Neural cell (in vitro differentiated cells): Measurements from ENCODE around the gene ACSL5. TPM values are rescaled to one million over a fixed set of nuclear protein-coding genes. Genes with fewer than 3 reads are reported as not detected.

Source experiments
- H2AFZ ChIP-seq: fragments of 200-600, 300-800 bp; sonication (generic), shearing (Covaris generic); 2 replicates; pipeline ENCODE4 v1.6.0; 2014; ENCODE audit warnings: low read depth, mild to moderate bottlenecking, antibody characterized with exemption, low read length, moderate library complexity
- H3F3A ChIP-seq: fragments of 200-600 bp; shearing (Covaris generic); 2 replicates; pipeline ENCODE4 v1.6.1; 2016; ENCODE audit warnings: mild to moderate bottlenecking, moderate library complexity, mixed read lengths, antibody characterized with exemption, low read length; ENCODE audit not compliant: insufficient read depth, poor library complexity, severe bottlenecking
- H3K27ac ChIP-seq: fragments of 200-600, 300-800 bp; sonication (generic), shearing (Covaris generic); 2 replicates; pipeline ENCODE4 v1.5.1; 2014; ENCODE audit warnings: mild to moderate bottlenecking, low read length, moderate library complexity
- H3K27me3 ChIP-seq: fragments of 300-800, 200-600 bp; sonication (generic), shearing (Covaris generic); 2 replicates; pipeline ENCODE4 v1.6.0; 2014; ENCODE audit warnings: mild to moderate bottlenecking, low read depth, low read length, moderate library complexity; ENCODE audit not compliant: insufficient read depth
- H3K36me3 ChIP-seq: fragments of 300-800, 200-600 bp; sonication (generic), shearing (Covaris generic); 2 replicates; pipeline ENCODE4 v1.5.1; 2014; ENCODE audit warnings: mild to moderate bottlenecking, antibody characterized with exemption, low read length, moderate library complexity; ENCODE audit not compliant: insufficient read depth
- H3K4me2 ChIP-seq: fragments of 300-800, 200-600 bp; sonication (generic), shearing (Covaris generic); 2 replicates; pipeline ENCODE4 v1.6.0; 2014; ENCODE audit warnings: mild to moderate bottlenecking, low read length
- H3K4me3 ChIP-seq: fragments of 300-800, 200-600 bp; sonication (generic), shearing (Covaris generic); 2 replicates; pipeline ENCODE4 v1.5.1; 2014; ENCODE audit warnings: mild to moderate bottlenecking, low read length, moderate library complexity
- H3K79me2 ChIP-seq: fragments of 200-600 bp; shearing (Covaris generic); replicated peaks from 2 replicates; pipeline ENCODE4 v1.6.0; 2014; ENCODE audit warnings: mild to moderate bottlenecking, low read length, moderate library complexity; ENCODE audit not compliant: insufficient read depth
- H3K9ac ChIP-seq: fragments of 300-800, 200-600 bp; sonication (generic), shearing (Covaris generic); 2 replicates; pipeline ENCODE4 v1.6.1; 2016; ENCODE audit warnings: mild to moderate bottlenecking, low read length, mixed read lengths
- H3K9me2 ChIP-seq: fragments of 200-600 bp; shearing (Covaris generic); 2 replicates; pipeline ENCODE4 v1.6.1; 2016; ENCODE audit warnings: mild to moderate bottlenecking, low read length, mixed read lengths; ENCODE audit not compliant: insufficient read depth
- H3K9me3 ChIP-seq: fragments of 200-600, 300-800 bp; sonication (generic), shearing (Covaris generic); 2 replicates; pipeline ENCODE4 v1.6.1; 2016; ENCODE audit warnings: mild to moderate bottlenecking, mixed run types, low read length, moderate library complexity, mixed read lengths
- H4K20me1 ChIP-seq: fragments of 200-600 bp; shearing (Covaris generic); 2 replicates; pipeline ENCODE4 v1.6.1; 2016; ENCODE audit warnings: mild to moderate bottlenecking, mixed run types; ENCODE audit not compliant: insufficient read depth
- EP300 ChIP-seq: fragments of 450-650 bp; conservative IDR thresholded peaks from 2 replicates; pipeline ENCODE4 v1.6.1; 2014; ENCODE audit warnings: antibody characterized with exemption, mild to moderate bottlenecking, moderate library complexity; ENCODE audit not compliant: poor library complexity, severe bottlenecking
- EZH2 ChIP-seq: fragments of 200-600, 300-800 bp; shearing (Covaris generic), sonication (generic); IDR thresholded peaks from 2 replicates; pipeline ENCODE4 v1.6.1; 2014; ENCODE audit warnings: antibody characterized with exemption, low read length, borderline replicate concordance, mild to moderate bottlenecking; ENCODE audit not compliant: insufficient read depth, poor library complexity, severe bottlenecking
- MXI1 ChIP-seq: fragments of 450-650 bp; conservative IDR thresholded peaks from 2 replicates; pipeline ENCODE4 v1.6.1; 2014; ENCODE audit warnings: antibody characterized with exemption, mild to moderate bottlenecking; ENCODE audit not compliant: poor library complexity, severe bottlenecking
- POLR2AphosphoS5 ChIP-seq: IDR thresholded peaks from 2 replicates; pipeline ENCODE4 v1.6.1; 2012
- RAD21 ChIP-seq: fragments of 450-650 bp; conservative IDR thresholded peaks from 2 replicates; pipeline ENCODE4 v1.6.1; 2014; ENCODE audit warnings: antibody characterized with exemption, mild to moderate bottlenecking, moderate library complexity
- SMC3 ChIP-seq: fragments of 450-650 bp; conservative IDR thresholded peaks from 2 replicates; pipeline ENCODE4 v1.6.1; 2014; ENCODE audit warnings: antibody characterized with exemption, mild to moderate bottlenecking, moderate library complexity; ENCODE audit not compliant: poor library complexity
- TAF1 ChIP-seq: IDR thresholded peaks from 2 replicates; pipeline ENCODE4 v1.6.1; 2012; ENCODE audit warnings: low read depth
- polyA plus RNA-seq: library from polyadenylated mRNA; depleted of rRNA; stranded (reverse); fragments of >200 nt; gene quantifications from 2 replicates; pipeline ENCODE4 v1.2.3, GENCODE V29; 2014
- TF ChIP-seq, protein P1 (sequence below): fragments of 450-650 bp; IDR thresholded peaks from 2 replicates; pipeline ENCODE4 v1.5.1; 2014; ENCODE audit warnings: antibody characterized with exemption, mild to moderate bottlenecking, moderate library complexity; ENCODE audit not compliant: poor library complexity, severe bottlenecking
- TF ChIP-seq, protein P2 (sequence below): IDR thresholded peaks from 2 replicates; pipeline ENCODE4 v1.6.1; 2012; ENCODE audit warnings: borderline replicate concordance

ACSL5 gene
- polyA plus RNA-seq, 1 donor from 2014 or later = not detected

DNA sequence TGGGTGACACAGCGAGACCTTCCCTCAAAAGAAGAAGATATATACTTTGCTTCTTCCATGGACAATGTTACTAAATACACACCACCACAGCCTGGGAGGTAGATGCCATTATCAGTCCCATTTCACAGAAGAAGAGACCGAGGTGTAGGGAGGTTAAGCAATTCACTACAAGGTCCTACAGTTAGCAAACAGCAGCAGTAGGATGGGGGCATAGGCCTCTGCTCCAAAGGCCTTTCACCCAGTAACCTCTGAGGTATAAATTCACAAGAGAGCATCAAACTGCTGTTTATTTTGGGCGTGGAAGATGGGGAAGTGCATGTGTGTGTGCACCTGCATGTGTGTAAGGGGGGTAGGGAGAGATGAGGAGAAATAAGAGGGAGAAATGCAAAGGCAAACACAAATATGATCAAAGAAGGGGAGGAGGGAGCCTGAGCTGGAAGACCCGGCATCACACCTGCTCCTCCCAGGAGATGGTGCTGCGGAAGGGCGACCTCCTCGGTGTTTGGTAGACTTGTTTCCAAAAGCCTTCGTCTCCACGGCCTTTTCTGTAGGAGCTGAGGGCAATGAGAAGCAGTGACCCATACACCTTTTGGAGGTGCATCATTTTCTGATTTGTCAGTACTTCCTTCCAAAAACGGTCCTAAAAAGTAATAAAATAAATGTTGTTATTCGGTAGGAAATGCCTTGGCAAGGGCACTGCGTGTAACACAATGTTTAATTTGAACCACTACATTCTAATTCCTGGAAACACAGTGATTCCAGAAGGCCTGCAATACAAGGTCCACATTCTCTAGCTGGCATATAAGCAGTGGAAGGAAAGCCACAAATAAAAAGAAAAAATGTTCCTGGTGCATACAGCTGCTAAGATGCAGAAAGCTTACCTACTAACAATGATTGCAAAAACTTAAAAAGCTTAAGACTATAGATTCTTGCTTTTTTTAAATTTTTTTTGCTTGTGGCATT, 25.9 kb upstream of the ACSL5 start:
- H3K27me3 ChIP-seq = no peaks in the 10 kb centered on the region
- no peaks in the 10 kb centered on the region for H3K36me3 ChIP-seq
- no peaks in the 10 kb centered on the region for H4K20me1 ChIP-seq
- no peaks in the 10 kb centered on the region for H3K9me2 ChIP-seq
- no peak for TF ChIP-seq EZH2
- H3K4me3 ChIP-seq = no peak overlapping the region
- H2AFZ ChIP-seq = no peak overlapping the region
- no peaks in the 10 kb centered on the region for H3K9me3 ChIP-seq
- no peak overlapping the region for H3K9ac ChIP-seq
- no peaks in the 10 kb centered on the region for H3K79me2 ChIP-seq
- no peak overlapping the region for H3K27ac ChIP-seq
- H3F3A ChIP-seq = no peaks in the 10 kb centered on the region
- no peak overlapping the region for H3K4me2 ChIP-seq

DNA sequence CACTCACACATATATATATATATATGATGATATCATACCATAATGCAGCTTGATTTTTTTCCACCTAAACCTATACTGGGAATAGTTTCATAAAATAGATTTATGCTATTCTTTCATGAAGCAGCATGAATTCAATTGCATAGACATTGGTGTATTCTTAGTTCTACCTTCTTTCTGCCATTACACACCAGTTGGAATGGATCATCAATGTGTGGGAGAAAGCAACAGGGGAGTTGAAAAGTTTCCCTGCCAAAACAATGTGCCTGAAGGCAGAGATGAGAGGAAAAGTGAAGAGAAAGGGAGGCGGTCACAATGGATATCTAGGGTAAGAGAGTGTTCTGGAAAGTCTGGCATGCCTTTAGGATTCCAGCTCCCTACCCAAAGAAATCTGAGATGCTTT, 25.2 kb upstream of the ACSL5 start:
- Histone ChIP-seq H3K36me3 (no peaks in the 10 kb centered on the region), H3K4me2 (no peak overlapping the region), H3K9ac (no peak overlapping the region), H2AFZ (no peak overlapping the region), H3K9me2 (no peaks in the 10 kb centered on the region), H3K79me2 (no peaks in the 10 kb centered on the region), H3K27me3 (no peaks in the 10 kb centered on the region), H3K9me3 (no peaks in the 10 kb centered on the region), H4K20me1 (no peaks in the 10 kb centered on the region), H3K27ac (no peak overlapping the region), H3K4me3 (no peak overlapping the region), H3F3A (no peaks in the 10 kb centered on the region)
- TF ChIP-seq POLR2AphosphoS5 = no peak
- no peak for TF ChIP-seq TAF1
- no peak for TF ChIP-seq EP300
- no peak for TF ChIP-seq SMC3
- TF ChIP-seq EZH2 = no peak
- TF ChIP-seq, protein P1, sequence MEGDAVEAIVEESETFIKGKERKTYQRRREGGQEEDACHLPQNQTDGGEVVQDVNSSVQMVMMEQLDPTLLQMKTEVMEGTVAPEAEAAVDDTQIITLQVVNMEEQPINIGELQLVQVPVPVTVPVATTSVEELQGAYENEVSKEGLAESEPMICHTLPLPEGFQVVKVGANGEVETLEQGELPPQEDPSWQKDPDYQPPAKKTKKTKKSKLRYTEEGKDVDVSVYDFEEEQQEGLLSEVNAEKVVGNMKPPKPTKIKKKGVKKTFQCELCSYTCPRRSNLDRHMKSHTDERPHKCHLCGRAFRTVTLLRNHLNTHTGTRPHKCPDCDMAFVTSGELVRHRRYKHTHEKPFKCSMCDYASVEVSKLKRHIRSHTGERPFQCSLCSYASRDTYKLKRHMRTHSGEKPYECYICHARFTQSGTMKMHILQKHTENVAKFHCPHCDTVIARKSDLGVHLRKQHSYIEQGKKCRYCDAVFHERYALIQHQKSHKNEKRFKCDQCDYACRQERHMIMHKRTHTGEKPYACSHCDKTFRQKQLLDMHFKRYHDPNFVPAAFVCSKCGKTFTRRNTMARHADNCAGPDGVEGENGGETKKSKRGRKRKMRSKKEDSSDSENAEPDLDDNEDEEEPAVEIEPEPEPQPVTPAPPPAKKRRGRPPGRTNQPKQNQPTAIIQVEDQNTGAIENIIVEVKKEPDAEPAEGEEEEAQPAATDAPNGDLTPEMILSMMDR = no peak
- TF ChIP-seq, protein P2, sequence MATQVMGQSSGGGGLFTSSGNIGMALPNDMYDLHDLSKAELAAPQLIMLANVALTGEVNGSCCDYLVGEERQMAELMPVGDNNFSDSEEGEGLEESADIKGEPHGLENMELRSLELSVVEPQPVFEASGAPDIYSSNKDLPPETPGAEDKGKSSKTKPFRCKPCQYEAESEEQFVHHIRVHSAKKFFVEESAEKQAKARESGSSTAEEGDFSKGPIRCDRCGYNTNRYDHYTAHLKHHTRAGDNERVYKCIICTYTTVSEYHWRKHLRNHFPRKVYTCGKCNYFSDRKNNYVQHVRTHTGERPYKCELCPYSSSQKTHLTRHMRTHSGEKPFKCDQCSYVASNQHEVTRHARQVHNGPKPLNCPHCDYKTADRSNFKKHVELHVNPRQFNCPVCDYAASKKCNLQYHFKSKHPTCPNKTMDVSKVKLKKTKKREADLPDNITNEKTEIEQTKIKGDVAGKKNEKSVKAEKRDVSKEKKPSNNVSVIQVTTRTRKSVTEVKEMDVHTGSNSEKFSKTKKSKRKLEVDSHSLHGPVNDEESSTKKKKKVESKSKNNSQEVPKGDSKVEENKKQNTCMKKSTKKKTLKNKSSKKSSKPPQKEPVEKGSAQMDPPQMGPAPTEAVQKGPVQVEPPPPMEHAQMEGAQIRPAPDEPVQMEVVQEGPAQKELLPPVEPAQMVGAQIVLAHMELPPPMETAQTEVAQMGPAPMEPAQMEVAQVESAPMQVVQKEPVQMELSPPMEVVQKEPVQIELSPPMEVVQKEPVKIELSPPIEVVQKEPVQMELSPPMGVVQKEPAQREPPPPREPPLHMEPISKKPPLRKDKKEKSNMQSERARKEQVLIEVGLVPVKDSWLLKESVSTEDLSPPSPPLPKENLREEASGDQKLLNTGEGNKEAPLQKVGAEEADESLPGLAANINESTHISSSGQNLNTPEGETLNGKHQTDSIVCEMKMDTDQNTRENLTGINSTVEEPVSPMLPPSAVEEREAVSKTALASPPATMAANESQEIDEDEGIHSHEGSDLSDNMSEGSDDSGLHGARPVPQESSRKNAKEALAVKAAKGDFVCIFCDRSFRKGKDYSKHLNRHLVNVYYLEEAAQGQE = no peak
- TF ChIP-seq RAD21 = no peak
- no peak for TF ChIP-seq MXI1
